WTC11 (cell line): ENCODE results near the gene MAST1. TPM values are rescaled to one million over a fixed set of nuclear protein-coding genes. Genes with fewer than 3 reads are reported as not detected.

Experiments
- CBFB ChIP-seq: sonication (generic); formaldehyde crosslinking; IDR thresholded peaks from 2 replicates; pipeline ENCODE4 v1.8.1; 2022; ENCODE audit warnings: mild to moderate bottlenecking, low read depth, missing genetic modification reagents
- ELF4 ChIP-seq: sonication (generic); formaldehyde crosslinking; IDR thresholded peaks from 2 replicates; pipeline ENCODE4 v1.8.1; 2022; ENCODE audit warnings: low read depth, mild to moderate bottlenecking, moderate library complexity, missing genetic modification reagents
- ESRRA ChIP-seq: sonication (generic); formaldehyde crosslinking; IDR thresholded peaks from 2 replicates; pipeline ENCODE4 v1.8.1; 2022; ENCODE audit warnings: mild to moderate bottlenecking, missing genetic modification reagents, borderline replicate concordance
- GABPB1 ChIP-seq: sonication (generic); formaldehyde crosslinking; IDR thresholded peaks from 2 replicates; pipeline ENCODE4 v1.8.1; 2023; ENCODE audit warnings: mild to moderate bottlenecking, missing genetic modification reagents
- GRHL2 ChIP-seq: fragments of 250-450 bp; sonication (Bioruptor Pico); IDR thresholded peaks from 2 replicates; pipeline ENCODE4 v1.8.0; 2022; ENCODE audit warnings: mild to moderate bottlenecking, moderate library complexity; ENCODE audit not compliant: insufficient replicate concordance, severe bottlenecking
- IRF2 ChIP-seq: sonication (generic); formaldehyde crosslinking; IDR thresholded peaks from 2 replicates; pipeline ENCODE4 v1.8.0; 2022; ENCODE audit warnings: low read depth, missing genetic modification reagents, borderline replicate concordance
- NR3C1 ChIP-seq: sonication (generic); formaldehyde crosslinking; conservative IDR thresholded peaks from 2 replicates; pipeline ENCODE4 v1.8.1; 2023; ENCODE audit warnings: low read depth, mild to moderate bottlenecking, missing genetic modification reagents
- SP1 ChIP-seq: sonication (generic); formaldehyde crosslinking; conservative IDR thresholded peaks from 2 replicates; pipeline ENCODE4 v1.8.1; 2022; ENCODE audit warnings: missing genetic modification reagents
- TCF7 ChIP-seq: sonication (generic); formaldehyde crosslinking; IDR thresholded peaks from 2 replicates; pipeline ENCODE4 v1.8.0; 2022; ENCODE audit warnings: mild to moderate bottlenecking, low read depth, missing genetic modification reagents, moderate library complexity
- ZBTB21 ChIP-seq: sonication (generic); formaldehyde crosslinking; IDR thresholded peaks from 2 replicates; pipeline ENCODE4 v1.8.1; 2023; ENCODE audit warnings: mild to moderate bottlenecking, missing genetic modification reagents, borderline replicate concordance
- ZNF138 ChIP-seq: sonication (generic); formaldehyde crosslinking; conservative IDR thresholded peaks from 2 replicates; pipeline ENCODE4 v1.8.1; 2022; ENCODE audit warnings: mild to moderate bottlenecking, moderate library complexity, missing genetic modification reagents
- ZNF317 ChIP-seq: sonication (generic); formaldehyde crosslinking; IDR thresholded peaks from 2 replicates; pipeline ENCODE4 v1.8.1; 2023; ENCODE audit warnings: low read depth, mild to moderate bottlenecking, moderate library complexity, missing genetic modification reagents, borderline replicate concordance
- ZNF396 ChIP-seq: fragments of 250-450 bp; sonication (Bioruptor Pico); IDR thresholded peaks from 2 replicates; pipeline ENCODE4 v1.8.0; 2021; ENCODE audit warnings: mild to moderate bottlenecking, moderate library complexity, borderline replicate concordance
- ZNF671 ChIP-seq: fragments of 250-450 bp; sonication (Bioruptor Pico); IDR thresholded peaks from 2 replicates; pipeline ENCODE4 v1.8.0; 2021; ENCODE audit warnings: mild to moderate bottlenecking
- total RNA-seq: library from RNA; stranded (reverse); gene quantifications from 3 replicates; pipeline ENCODE4 v1.2.3, GENCODE V29; 2021
- TF ChIP-seq, protein P1 (sequence below): sonication (generic); formaldehyde crosslinking; IDR thresholded peaks from 2 replicates; pipeline ENCODE4 v1.8.1; 2022; ENCODE audit warnings: mild to moderate bottlenecking, moderate library complexity, missing genetic modification reagents
- TF ChIP-seq, protein P2 (sequence below): sonication (generic); formaldehyde crosslinking; IDR thresholded peaks from 2 replicates; pipeline ENCODE4 v1.8.1; 2023; ENCODE audit warnings: mild to moderate bottlenecking, missing genetic modification reagents
- TF ChIP-seq, protein P3 (sequence below): sonication (generic); formaldehyde crosslinking; IDR thresholded peaks from 2 replicates; pipeline ENCODE4 v1.8.1; 2022; ENCODE audit warnings: low read depth, mild to moderate bottlenecking, moderate library complexity, missing genetic modification reagents, borderline replicate concordance
- TF ChIP-seq, protein P4 (sequence below): sonication (generic); formaldehyde crosslinking; IDR thresholded peaks from 2 replicates; pipeline ENCODE4 v1.8.1; 2022; ENCODE audit warnings: missing genetic modification reagents, borderline replicate concordance
- TF ChIP-seq, protein P5 (sequence below): sonication (generic); formaldehyde crosslinking; IDR thresholded peaks from 2 replicates; pipeline ENCODE4 v1.8.0; 2023; ENCODE audit warnings: missing genetic modification reagents
- TF ChIP-seq, protein P6 (sequence below): sonication (generic); formaldehyde crosslinking; IDR thresholded peaks from 2 replicates; pipeline ENCODE4 v1.8.0; 2023; ENCODE audit warnings: mild to moderate bottlenecking, missing genetic modification reagents
- TF ChIP-seq, protein P7 (sequence below): sonication (generic); formaldehyde crosslinking; IDR thresholded peaks from 2 replicates; pipeline ENCODE4 v1.8.1; 2023; ENCODE audit warnings: mild to moderate bottlenecking, missing genetic modification reagents
- TF ChIP-seq, protein P8 (sequence below): sonication (generic); formaldehyde crosslinking; IDR thresholded peaks from 2 replicates; pipeline ENCODE4 v1.8.0; 2023; ENCODE audit warnings: missing genetic modification reagents, mild to moderate bottlenecking, borderline replicate concordance

MAST1 gene
- total RNA-seq, 1 experiment from 2014 or later: 24.3 TPM

DNA sequence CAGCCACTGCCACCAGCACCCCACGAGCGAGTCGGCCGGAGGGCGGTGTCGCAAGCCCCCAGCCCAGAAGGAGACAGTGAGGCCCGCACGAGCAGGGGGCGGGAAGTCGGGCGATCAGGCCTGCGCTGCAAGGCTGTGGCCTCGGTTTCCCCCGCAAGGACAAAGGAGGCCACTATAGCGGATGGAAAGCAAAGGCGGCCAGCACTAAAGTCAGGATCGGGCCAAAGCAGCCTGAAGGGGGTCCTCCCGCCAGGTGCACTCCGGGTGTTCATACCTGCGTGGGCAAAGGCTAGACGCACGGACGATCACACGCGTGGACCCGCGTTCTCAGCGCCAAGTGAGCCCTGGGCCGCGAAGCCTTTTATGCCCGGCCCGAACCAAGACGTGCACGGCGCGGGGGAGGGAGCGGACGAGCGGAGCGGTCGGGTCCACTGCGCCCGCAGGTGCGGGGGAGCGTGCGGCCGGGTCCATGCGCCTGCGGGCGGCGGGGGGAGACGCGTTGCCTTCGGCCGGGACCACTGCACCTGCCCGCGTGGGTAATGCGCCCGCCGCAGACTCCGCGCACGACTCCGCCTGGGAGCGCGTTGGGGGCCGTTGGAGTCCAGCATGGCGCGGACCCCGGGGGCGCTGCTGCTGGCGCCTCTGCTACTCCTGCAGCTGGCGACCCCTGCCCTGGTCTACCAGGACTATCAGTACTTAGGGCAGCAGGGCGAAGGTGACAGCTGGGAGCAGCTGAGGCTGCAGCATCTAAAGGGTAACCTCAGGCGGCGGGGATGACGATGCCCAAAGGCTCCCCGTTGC lies 36.6 kb upstream of the MAST1 start, which contains the start of the genes PRDX2 and THSD8 (continued):
- 0 out of 2 replicates have a peak, but pooled peaks have one; percentile 81 for TF ChIP-seq CBFB
- TF ChIP-seq, protein P1, sequence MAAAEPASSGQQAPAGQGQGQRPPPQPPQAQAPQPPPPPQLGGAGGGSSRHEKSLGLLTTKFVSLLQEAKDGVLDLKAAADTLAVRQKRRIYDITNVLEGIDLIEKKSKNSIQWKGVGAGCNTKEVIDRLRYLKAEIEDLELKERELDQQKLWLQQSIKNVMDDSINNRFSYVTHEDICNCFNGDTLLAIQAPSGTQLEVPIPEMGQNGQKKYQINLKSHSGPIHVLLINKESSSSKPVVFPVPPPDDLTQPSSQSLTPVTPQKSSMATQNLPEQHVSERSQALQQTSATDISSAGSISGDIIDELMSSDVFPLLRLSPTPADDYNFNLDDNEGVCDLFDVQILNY (CRISPR knock-in tag): 0 out of 2 replicates have a peak, but pooled peaks have one; percentile 72
- TF ChIP-seq, protein P2, sequence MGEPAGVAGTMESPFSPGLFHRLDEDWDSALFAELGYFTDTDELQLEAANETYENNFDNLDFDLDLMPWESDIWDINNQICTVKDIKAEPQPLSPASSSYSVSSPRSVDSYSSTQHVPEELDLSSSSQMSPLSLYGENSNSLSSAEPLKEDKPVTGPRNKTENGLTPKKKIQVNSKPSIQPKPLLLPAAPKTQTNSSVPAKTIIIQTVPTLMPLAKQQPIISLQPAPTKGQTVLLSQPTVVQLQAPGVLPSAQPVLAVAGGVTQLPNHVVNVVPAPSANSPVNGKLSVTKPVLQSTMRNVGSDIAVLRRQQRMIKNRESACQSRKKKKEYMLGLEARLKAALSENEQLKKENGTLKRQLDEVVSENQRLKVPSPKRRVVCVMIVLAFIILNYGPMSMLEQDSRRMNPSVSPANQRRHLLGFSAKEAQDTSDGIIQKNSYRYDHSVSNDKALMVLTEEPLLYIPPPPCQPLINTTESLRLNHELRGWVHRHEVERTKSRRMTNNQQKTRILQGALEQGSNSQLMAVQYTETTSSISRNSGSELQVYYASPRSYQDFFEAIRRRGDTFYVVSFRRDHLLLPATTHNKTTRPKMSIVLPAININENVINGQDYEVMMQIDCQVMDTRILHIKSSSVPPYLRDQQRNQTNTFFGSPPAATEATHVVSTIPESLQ (CRISPR knock-in tag): no peak
- TF ChIP-seq, protein P3, sequence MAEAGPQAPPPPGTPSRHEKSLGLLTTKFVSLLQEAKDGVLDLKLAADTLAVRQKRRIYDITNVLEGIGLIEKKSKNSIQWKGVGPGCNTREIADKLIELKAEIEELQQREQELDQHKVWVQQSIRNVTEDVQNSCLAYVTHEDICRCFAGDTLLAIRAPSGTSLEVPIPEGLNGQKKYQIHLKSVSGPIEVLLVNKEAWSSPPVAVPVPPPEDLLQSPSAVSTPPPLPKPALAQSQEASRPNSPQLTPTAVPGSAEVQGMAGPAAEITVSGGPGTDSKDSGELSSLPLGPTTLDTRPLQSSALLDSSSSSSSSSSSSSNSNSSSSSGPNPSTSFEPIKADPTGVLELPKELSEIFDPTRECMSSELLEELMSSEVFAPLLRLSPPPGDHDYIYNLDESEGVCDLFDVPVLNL (CRISPR knock-in tag): peak; percentile 62; the same call in 1 of the 2 replicates
- TF ChIP-seq, protein P4, sequence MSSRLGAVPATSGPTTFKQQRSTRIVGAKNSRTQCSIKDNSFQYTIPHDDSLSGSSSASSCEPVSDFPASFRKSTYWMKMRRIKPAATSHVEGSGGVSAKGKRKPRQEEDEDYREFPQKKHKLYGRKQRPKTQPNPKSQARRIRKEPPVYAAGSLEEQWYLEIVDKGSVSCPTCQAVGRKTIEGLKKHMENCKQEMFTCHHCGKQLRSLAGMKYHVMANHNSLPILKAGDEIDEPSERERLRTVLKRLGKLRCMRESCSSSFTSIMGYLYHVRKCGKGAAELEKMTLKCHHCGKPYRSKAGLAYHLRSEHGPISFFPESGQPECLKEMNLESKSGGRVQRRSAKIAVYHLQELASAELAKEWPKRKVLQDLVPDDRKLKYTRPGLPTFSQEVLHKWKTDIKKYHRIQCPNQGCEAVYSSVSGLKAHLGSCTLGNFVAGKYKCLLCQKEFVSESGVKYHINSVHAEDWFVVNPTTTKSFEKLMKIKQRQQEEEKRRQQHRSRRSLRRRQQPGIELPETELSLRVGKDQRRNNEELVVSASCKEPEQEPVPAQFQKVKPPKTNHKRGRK: no peak
- peak; percentile 58; the same call in 1 of the 2 replicates for TF ChIP-seq ZNF138
- TF ChIP-seq NR3C1 (CRISPR knock-in tag): no peak
- TF ChIP-seq, protein P5, sequence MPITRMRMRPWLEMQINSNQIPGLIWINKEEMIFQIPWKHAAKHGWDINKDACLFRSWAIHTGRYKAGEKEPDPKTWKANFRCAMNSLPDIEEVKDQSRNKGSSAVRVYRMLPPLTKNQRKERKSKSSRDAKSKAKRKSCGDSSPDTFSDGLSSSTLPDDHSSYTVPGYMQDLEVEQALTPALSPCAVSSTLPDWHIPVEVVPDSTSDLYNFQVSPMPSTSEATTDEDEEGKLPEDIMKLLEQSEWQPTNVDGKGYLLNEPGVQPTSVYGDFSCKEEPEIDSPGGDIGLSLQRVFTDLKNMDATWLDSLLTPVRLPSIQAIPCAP (CRISPR knock-in tag): peak; percentile 54; the same call in 1 of the 2 replicates
- TF ChIP-seq ZNF396 (CRISPR knock-in tag): no peak
- TF ChIP-seq, protein P6, sequence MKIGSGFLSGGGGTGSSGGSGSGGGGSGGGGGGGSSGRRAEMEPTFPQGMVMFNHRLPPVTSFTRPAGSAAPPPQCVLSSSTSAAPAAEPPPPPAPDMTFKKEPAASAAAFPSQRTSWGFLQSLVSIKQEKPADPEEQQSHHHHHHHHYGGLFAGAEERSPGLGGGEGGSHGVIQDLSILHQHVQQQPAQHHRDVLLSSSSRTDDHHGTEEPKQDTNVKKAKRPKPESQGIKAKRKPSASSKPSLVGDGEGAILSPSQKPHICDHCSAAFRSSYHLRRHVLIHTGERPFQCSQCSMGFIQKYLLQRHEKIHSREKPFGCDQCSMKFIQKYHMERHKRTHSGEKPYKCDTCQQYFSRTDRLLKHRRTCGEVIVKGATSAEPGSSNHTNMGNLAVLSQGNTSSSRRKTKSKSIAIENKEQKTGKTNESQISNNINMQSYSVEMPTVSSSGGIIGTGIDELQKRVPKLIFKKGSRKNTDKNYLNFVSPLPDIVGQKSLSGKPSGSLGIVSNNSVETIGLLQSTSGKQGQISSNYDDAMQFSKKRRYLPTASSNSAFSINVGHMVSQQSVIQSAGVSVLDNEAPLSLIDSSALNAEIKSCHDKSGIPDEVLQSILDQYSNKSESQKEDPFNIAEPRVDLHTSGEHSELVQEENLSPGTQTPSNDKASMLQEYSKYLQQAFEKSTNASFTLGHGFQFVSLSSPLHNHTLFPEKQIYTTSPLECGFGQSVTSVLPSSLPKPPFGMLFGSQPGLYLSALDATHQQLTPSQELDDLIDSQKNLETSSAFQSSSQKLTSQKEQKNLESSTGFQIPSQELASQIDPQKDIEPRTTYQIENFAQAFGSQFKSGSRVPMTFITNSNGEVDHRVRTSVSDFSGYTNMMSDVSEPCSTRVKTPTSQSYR (CRISPR knock-in tag): no peak
- TF ChIP-seq TCF7 (CRISPR knock-in tag): no peak
- TF ChIP-seq IRF2 (CRISPR knock-in tag): no peak
- 0 out of 2 replicates have a peak, but pooled peaks have one; percentile 54 for TF ChIP-seq ELF4 (CRISPR knock-in tag)
- TF ChIP-seq ZBTB21 (CRISPR knock-in tag): peak; percentile 52; the same call in 1 of the 2 replicates
- TF ChIP-seq GRHL2 (CRISPR knock-in tag): no peak
- TF ChIP-seq ZNF317 (CRISPR knock-in tag): no peak
- TF ChIP-seq, protein P7, sequence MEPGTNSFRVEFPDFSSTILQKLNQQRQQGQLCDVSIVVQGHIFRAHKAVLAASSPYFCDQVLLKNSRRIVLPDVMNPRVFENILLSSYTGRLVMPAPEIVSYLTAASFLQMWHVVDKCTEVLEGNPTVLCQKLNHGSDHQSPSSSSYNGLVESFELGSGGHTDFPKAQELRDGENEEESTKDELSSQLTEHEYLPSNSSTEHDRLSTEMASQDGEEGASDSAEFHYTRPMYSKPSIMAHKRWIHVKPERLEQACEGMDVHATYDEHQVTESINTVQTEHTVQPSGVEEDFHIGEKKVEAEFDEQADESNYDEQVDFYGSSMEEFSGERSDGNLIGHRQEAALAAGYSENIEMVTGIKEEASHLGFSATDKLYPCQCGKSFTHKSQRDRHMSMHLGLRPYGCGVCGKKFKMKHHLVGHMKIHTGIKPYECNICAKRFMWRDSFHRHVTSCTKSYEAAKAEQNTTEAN: no peak
- TF ChIP-seq ESRRA (CRISPR knock-in tag): no peak
- TF ChIP-seq ZNF671 (CRISPR knock-in tag): no peak
- peak; percentile 44 for TF ChIP-seq SP1 (CRISPR knock-in tag)
- peak; percentile 21; the same call in 1 of the 2 replicates for TF ChIP-seq GABPB1
- TF ChIP-seq, protein P8, sequence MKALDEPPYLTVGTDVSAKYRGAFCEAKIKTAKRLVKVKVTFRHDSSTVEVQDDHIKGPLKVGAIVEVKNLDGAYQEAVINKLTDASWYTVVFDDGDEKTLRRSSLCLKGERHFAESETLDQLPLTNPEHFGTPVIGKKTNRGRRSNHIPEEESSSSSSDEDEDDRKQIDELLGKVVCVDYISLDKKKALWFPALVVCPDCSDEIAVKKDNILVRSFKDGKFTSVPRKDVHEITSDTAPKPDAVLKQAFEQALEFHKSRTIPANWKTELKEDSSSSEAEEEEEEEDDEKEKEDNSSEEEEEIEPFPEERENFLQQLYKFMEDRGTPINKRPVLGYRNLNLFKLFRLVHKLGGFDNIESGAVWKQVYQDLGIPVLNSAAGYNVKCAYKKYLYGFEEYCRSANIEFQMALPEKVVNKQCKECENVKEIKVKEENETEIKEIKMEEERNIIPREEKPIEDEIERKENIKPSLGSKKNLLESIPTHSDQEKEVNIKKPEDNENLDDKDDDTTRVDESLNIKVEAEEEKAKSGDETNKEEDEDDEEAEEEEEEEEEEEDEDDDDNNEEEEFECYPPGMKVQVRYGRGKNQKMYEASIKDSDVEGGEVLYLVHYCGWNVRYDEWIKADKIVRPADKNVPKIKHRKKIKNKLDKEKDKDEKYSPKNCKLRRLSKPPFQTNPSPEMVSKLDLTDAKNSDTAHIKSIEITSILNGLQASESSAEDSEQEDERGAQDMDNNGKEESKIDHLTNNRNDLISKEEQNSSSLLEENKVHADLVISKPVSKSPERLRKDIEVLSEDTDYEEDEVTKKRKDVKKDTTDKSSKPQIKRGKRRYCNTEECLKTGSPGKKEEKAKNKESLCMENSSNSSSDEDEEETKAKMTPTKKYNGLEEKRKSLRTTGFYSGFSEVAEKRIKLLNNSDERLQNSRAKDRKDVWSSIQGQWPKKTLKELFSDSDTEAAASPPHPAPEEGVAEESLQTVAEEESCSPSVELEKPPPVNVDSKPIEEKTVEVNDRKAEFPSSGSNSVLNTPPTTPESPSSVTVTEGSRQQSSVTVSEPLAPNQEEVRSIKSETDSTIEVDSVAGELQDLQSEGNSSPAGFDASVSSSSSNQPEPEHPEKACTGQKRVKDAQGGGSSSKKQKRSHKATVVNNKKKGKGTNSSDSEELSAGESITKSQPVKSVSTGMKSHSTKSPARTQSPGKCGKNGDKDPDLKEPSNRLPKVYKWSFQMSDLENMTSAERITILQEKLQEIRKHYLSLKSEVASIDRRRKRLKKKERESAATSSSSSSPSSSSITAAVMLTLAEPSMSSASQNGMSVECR (CRISPR knock-in tag): peak; percentile 75; the same call in 1 of the 2 replicates
